HepG2 (cell line): ENCODE data around the gene IQGAP2. TPM values are rescaled to one million over a fixed set of nuclear protein-coding genes. Genes with fewer than 3 reads are reported as not detected.

ENCODE experiments used
- ATAC-seq: fragments of 200-7000 bp; cut with Tn5 transposase; 3 replicates; pipeline ENCODE4 v1.9.1; 2020; ENCODE audit warnings: mild to moderate bottlenecking, moderate library complexity
- BruUV-seq: library from RNA; stranded (reverse); fragments of 400-500 nt; replicated peaks from 2 replicates; lab custom pipeline; 2021; lab: Mats Ljungman, UMichigan
- CTCF ChIA-PET: fragments of 300-600 bp; formaldehyde crosslinking; extraction: SDS; loops from one replicate; lab custom pipeline; 2021; ENCODE audit warnings: low total read pairs, inconsistent platforms, low intra/inter-chr PET ratio; lab: Yijun Ruan, JAX
- POLR2A ChIA-PET: fragments of 350-600 bp; sonication (Branson Sonifier 250); formaldehyde crosslinking; loops from one replicate; lab custom pipeline; 2020; ENCODE audit warnings: antibody characterized with exemption, inconsistent platforms; lab: Yijun Ruan, JAX
- DNase-seq: peaks from one replicate; pipeline ENCODE4 v3.0.0-alpha.2; 2015; ENCODE audit warnings: low spot score
- FAIRE-seq: peaks from 3 replicates; lab custom pipeline; 2011; peaks lifted over from hg19 to GRCh38; lab: Jason Lieb, UNC
- H2AFZ ChIP-seq: one replicate; pipeline ENCODE4 v1.6.1; 2011; ENCODE audit warnings: low read length, inconsistent platforms
- H3K27ac ChIP-seq: fragments of 300-600 bp; 3 replicates; pipeline ENCODE4 v1.8.0; 2011; ENCODE audit warnings: mixed run types, mild to moderate bottlenecking, mixed read lengths, low read length, inconsistent platforms; ENCODE audit not compliant: insufficient read depth; ENCODE audit errors: extremely low read length
- H3K27me3 ChIP-seq, 2 experiments: fragments of 200-600 bp in 1 of 2; 2 replicates in 1 of 2; 3 replicates in 1 of 2; pipeline versions ENCODE4 v1.6.0 to v1.8.0; 2011; ENCODE audit warnings: low read length in 2 of 2, mild to moderate bottlenecking in 2 of 2, moderate library complexity in 2 of 2, inconsistent platforms in 1 of 2; ENCODE audit not compliant: insufficient read depth in 2 of 2, control insufficient read depth in 1 of 2
- H3K36me3 ChIP-seq, 2 experiments: fragments of 200-600 bp in 1 of 2; replicated peaks in 1 of 2; 2 replicates in 1 of 2; 3 replicates in 1 of 2; pipeline versions ENCODE4 v1.5.1 to v1.8.0; 2011; ENCODE audit warnings: low read length in 2 of 2, inconsistent platforms in 1 of 2; ENCODE audit not compliant: insufficient read depth in 2 of 2, control insufficient read depth in 1 of 2
- H3K4me1 ChIP-seq: 2 replicates; pipeline ENCODE4 v1.5.1; 2012; ENCODE audit warnings: low read length, inconsistent platforms; ENCODE audit not compliant: insufficient read depth
- H3K4me2 ChIP-seq: 2 replicates; pipeline ENCODE4 v1.6.0; 2011; ENCODE audit warnings: low read depth, low read length, inconsistent platforms
- H3K4me3 ChIP-seq, 3 experiments: fragments of 200-600 bp in 1 of 3; sonication (generic), shearing (Covaris generic) in 1 of 3; replicated peaks in 1 of 3; 2 replicates each; pipeline ENCODE4 v1.5.1; 2011 to 2016; ENCODE audit warnings: low read length in 3 of 3, inconsistent platforms in 2 of 3, low read depth in 2 of 3, mild to moderate bottlenecking in 2 of 3, control low read depth in 1 of 3, mixed read lengths in 1 of 3; ENCODE audit not compliant: insufficient read depth in 1 of 3
- H3K79me2 ChIP-seq: one replicate; pipeline ENCODE4 v1.6.1; 2011; ENCODE audit warnings: low read length, inconsistent platforms; ENCODE audit not compliant: insufficient read depth
- H3K9ac ChIP-seq: 2 replicates; pipeline ENCODE4 v1.6.0; 2011; ENCODE audit warnings: mild to moderate bottlenecking, low read depth, low read length, inconsistent platforms; ENCODE audit not compliant: insufficient read depth
- H3K9me3 ChIP-seq: 2 replicates; pipeline ENCODE4 v1.5.1; 2012; ENCODE audit warnings: mild to moderate bottlenecking, low read length
- H4K20me1 ChIP-seq: 2 replicates; pipeline ENCODE4 v1.6.0; 2011; ENCODE audit warnings: inconsistent platforms, mild to moderate bottlenecking, low read length, moderate library complexity; ENCODE audit not compliant: insufficient read depth
- DPF2 ChIP-seq: sonication (generic); formaldehyde crosslinking; IDR thresholded peaks from 2 replicates; pipeline ENCODE4 v1.4.0; 2020; ENCODE audit warnings: mild to moderate bottlenecking, low read depth, missing genetic modification reagents, borderline replicate concordance
- HNRNPK ChIP-seq: fragments of 200-400 bp; formaldehyde crosslinking; IDR thresholded peaks from 2 replicates; pipeline ENCODE4 v1.6.1; 2018; ENCODE audit warnings: low read length, low read depth, moderate library complexity, mild to moderate bottlenecking; ENCODE audit not compliant: poor library complexity, severe bottlenecking
- ZFX ChIP-seq: sonication (generic); formaldehyde crosslinking; IDR thresholded peaks from 2 replicates; pipeline ENCODE4 v1.4.0; 2020; ENCODE audit warnings: mild to moderate bottlenecking, low read depth, missing genetic modification reagents, moderate library complexity
- ZNF33A ChIP-seq: sonication (generic); formaldehyde crosslinking; IDR thresholded peaks from 2 replicates; pipeline ENCODE4 v1.5.1; 2020; ENCODE audit warnings: missing genetic modification reagents, mild to moderate bottlenecking, moderate library complexity, borderline replicate concordance
- WGBS: methylation state at CpG from one replicate; pipeline ENCODE4 v1.1.6; 2017; ENCODE audit warnings: low lambda C conversion rate; 5-methylcytosine and 5-hydroxymethylcytosine counted together
- in situ Hi-C: cut with HindIII; loops from 2 replicates; pipeline ENCODE4 v1.10.0; 2017; ENCODE audit warnings: low pct_unique_long_range_greater_than_20kb; ENCODE audit not compliant: extremely low pct_ligation_motif_present
- intact Hi-C: fragments of 100-400 bp; cut with micrococcal nuclease; formaldehyde crosslinking; loops from one replicate; pipeline ENCODE4 v1.10.0; 2022; ENCODE audit not compliant: unreplicated experiment
- polyA plus RNA-seq, 8 experiments: library from polyadenylated mRNA; depleted of rRNA in 3 of 8; stranded (reverse) in 7 of 8; unstranded in 1 of 8; fragments of >200 nt; fragmentation: Illumina TruSeq in 4 of 8; extraction: Trizol in 4 of 8; gene quantifications; 2 replicates each; pipeline versions ENCODE4 v1.2.1 to v1.2.3, GENCODE V29; 2011 to 2016; ENCODE audit warnings: low read depth in 4 of 8, missing spikeins in 1 of 8, mixed read lengths in 1 of 8; ENCODE audit not compliant: insufficient read depth in 1 of 8
- total RNA-seq, 5 experiments: library from RNA; depleted of rRNA; stranded (reverse); fragments of >200 nt; fragmentation: Illumina TruSeq; extraction: Trizol; gene quantifications; 2 replicates each; pipeline ENCODE4 v1.2.3, GENCODE V29; 2016; ENCODE audit warnings: low read depth in 1 of 5
- TF ChIP-seq, protein P1 (sequence below): sonication (generic); formaldehyde crosslinking; IDR thresholded peaks from 2 replicates; pipeline ENCODE4 v1.4.0; 2020; ENCODE audit warnings: missing genetic modification reagents

The IQGAP2 gene
- total and polyA plus RNA-seq, 2 of the 13 experiments (the other 11 are each of a cell fraction or from before 2014, with no cell fraction given): 35.2 to 83.3 TPM

DNA sequence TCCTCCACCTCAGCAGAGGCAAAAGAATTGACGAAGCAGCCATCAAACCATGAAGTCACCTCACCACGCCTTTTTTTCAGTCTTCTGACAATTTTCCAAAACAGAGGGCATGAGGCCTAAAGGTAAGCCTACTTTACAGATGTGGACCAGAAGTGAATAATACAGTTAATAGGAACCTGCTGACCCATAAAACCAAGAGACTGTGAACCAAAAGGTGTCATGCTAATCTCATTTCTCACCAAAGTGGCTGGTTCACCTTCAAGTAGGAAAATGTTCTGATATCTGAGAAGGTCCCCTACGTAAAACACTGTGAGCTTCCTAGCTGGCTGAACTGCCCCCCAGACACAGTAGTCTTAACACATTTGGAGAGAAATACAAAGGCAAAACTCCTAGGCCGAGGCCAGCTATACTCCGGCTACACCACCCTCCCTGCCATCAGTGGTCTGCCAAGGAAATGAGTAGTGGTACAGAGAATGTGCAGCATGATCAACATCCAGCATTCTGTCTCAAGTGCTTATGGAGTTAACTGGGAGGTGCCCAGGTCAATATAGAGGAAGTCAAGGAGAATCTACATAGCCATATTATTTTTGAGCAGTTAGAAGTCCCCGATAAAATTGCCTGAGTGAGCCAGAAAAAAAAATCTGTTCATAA lies 239.4 kb downstream of the IQGAP2 start:
- Histone ChIP-seq H4K20me1 (no peaks in the 10 kb centered on the region), H3K27me3 (no peaks in the 10 kb centered on the region), H3K27ac (no peak overlapping the region), H3K4me1 (peaks cover 2% of the 10 kb centered on the region), H3K9ac (no peak overlapping the region), H3K4me3 (no peak overlapping the region), H3K4me2 (no peak overlapping the region)
- BruUV-seq: no TSS peak
- ATAC-seq: no peak
- intact Hi-C loops: no loop called here
- no peak for TF ChIP-seq ZNF33A
- TF ChIP-seq, protein P1, sequence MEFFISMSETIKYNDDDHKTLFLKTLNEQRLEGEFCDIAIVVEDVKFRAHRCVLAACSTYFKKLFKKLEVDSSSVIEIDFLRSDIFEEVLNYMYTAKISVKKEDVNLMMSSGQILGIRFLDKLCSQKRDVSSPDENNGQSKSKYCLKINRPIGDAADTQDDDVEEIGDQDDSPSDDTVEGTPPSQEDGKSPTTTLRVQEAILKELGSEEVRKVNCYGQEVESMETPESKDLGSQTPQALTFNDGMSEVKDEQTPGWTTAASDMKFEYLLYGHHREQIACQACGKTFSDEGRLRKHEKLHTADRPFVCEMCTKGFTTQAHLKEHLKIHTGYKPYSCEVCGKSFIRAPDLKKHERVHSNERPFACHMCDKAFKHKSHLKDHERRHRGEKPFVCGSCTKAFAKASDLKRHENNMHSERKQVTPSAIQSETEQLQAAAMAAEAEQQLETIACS (CRISPR knock-in tag): no peak
- TF ChIP-seq HNRNPK: no peak
- TF ChIP-seq, all 625 proteins: peak for 0
- H3K36me3 ChIP-seq: peaks cover 10 to 32% of the 10 kb centered on the region in 2 experiments
- DNase-seq (no peak), FAIRE-seq (no peak)
- in situ Hi-C loops: no loop called here
- WGBS: 90% methylated on average over 5 of the region's 6 CpGs
- ChIA-PET CTCF (no interaction called here), POLR2A (no interaction called here)
- H3K9me3 ChIP-seq: no peaks in the 10 kb centered on the region
- no peaks in the 10 kb centered on the region for H3K79me2 ChIP-seq
- H2AFZ ChIP-seq: no peak overlapping the region

DNA sequence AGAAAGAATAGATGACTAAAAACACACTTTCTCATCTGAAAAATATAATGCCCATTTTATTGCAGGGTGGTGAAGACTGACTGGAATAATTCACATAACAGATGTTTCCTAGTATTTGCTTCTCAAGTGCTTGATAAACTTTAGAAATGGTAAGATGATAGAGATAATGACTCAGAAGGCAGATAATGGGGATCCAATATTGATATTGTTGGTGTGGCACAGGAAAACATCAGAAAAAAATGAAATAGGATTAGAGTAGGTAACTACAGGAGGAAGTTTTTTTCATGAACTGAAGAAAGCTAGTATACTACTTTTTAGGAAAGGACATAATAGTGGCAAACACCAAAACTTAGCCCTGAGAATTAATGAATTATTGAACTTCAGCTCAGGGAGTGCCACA lies 240.3 kb downstream of the IQGAP2 start:
- Histone ChIP-seq H3K4me2 (no peak overlapping the region), H2AFZ (no peak overlapping the region), H3K27ac (no peak overlapping the region), H3K36me3 (peaks cover 15 to 39% of the 10 kb centered on the region in 2 experiments), H3K4me1 (no peaks in the 10 kb centered on the region), H3K27me3 (no peaks in the 10 kb centered on the region; a peak in 1 of 5 replicates), H3K4me3 (no peak overlapping the region), H4K20me1 (no peaks in the 10 kb centered on the region), H3K9me3 (peaks cover 3% of the 10 kb centered on the region; the same call in 1 of the 2 replicates), H3K79me2 (no peaks in the 10 kb centered on the region), H3K9ac (no peak overlapping the region)
- TF ChIP-seq ZFX: no peak
- TF ChIP-seq DPF2 (CRISPR knock-in tag): no peak
- in situ Hi-C loops: no loop called here
- DNase-seq (no peak), FAIRE-seq (no peak), ATAC-seq (no peak)
- ChIA-PET POLR2A (no interaction called here), CTCF (no interaction called here)
- no TSS peak for BruUV-seq
- intact Hi-C loops: no loop called here
